Measurements from ENCODE around the gene SLC15A5.

DNA sequence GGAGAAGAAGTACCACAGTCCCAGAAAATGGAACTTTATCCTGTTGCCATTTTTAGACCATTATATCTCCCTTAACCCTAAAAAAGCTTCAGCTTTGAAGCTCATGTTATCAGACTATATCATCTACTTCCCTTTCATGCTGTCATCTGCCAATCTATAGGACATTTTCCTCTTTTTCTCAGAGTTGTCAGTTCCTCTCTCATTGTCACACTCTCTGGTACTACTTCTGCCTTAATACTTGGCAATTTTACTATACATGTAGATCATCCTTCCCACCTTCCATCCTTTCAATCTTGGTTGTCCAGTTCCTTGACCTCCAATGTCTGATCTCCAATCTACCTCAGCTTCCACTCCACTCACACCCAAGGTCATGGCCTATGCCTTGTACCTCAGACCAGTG is 57.4 kb downstream of the SLC15A5 start:
- TF ChIP-seq, protein P1, sequence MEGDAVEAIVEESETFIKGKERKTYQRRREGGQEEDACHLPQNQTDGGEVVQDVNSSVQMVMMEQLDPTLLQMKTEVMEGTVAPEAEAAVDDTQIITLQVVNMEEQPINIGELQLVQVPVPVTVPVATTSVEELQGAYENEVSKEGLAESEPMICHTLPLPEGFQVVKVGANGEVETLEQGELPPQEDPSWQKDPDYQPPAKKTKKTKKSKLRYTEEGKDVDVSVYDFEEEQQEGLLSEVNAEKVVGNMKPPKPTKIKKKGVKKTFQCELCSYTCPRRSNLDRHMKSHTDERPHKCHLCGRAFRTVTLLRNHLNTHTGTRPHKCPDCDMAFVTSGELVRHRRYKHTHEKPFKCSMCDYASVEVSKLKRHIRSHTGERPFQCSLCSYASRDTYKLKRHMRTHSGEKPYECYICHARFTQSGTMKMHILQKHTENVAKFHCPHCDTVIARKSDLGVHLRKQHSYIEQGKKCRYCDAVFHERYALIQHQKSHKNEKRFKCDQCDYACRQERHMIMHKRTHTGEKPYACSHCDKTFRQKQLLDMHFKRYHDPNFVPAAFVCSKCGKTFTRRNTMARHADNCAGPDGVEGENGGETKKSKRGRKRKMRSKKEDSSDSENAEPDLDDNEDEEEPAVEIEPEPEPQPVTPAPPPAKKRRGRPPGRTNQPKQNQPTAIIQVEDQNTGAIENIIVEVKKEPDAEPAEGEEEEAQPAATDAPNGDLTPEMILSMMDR (IDR thresholded peaks at IDR 0.05): no peak
- TF ChIP-seq POLR2A (IDR thresholded peaks at IDR 0.05): no peak
